ENCODE measurements around the gene TMEM179.

TMEM179 gene

GRCh38 chr14:104598910-104599273, 5.7 kb downstream of the TMEM179 start:
- DNase-seq (ENCODE audit: low spot score) = no peak

DNA sequence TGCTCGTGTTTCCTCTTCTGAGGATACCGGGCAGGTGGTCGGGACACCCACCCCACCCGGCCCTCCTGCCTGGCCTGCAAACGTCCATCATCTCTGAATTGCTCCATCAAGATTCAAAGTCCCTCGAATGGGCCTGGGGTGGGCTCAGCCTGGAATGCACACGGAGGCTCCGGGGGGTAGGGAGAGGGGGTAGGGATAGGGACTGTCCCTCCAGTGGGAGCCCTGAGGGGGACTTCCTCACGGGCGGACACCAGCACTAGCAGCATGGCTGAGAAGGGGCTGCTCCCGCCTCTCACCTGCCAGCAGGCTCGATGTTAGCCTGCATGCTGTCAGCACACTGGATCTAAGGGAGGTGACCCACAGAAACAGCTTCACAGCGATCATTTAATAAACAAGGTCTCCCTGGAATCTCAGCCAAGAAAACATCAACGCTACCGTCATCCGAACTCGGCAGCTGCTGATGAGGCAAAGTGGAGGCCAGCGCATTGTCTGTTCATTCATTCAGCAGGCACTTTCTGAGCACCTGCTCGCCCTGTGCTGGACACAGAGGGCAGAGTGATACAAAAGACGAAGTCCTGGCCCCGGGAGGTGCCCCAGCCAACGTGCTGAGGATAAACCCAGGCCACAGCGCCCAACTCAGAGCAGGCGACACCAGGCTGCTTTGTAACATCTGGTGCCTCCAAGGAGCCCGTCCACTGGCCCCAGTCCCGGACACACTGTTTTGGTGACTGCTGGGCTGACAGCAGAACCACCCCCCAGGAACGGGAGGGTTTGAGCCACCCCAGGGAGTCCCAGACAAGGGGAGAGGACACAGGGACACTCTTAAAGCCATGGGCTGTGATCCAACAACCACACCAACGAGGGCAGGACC, 6.3 kb downstream of the TMEM179 start:
- DNase-seq (ENCODE audit: low spot score) = no peak

GRCh38 chr14:104597576-104597975, 7.0 kb downstream of the TMEM179 start:
- no peak for DNase-seq (ENCODE audit: low spot score)

DNA sequence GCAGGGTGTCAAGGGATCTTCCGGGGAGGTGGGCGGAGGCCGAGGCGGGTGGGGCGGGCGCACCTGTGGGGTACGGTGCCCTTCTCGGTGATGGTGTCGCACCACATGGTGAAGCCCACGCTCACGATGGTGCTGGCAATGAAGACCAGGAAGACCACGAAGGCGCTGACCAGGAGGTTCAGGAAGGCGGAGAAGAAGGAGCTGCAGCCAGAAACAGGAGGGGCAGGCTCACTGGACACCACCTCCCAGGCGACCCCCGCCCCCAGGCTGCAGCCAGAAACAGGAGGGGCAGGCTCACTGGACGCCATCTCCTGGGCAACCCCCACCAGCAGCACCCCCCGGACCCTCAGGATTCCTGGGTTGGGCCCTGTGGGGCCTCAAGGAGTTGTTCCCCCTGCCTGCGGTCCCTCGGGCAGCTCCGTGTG, 7.6 kb downstream of the TMEM179 start:
- no peak for DNase-seq (ENCODE audit: low spot score)

GRCh38 chr14:104596451-104596918, 8.1 kb downstream of the TMEM179 start:
- no peak for DNase-seq (ENCODE audit: low spot score)

- DNase-seq (ENCODE audit: low spot score) = no peak
These were observed 8.6 kb downstream of the TMEM179 start for GRCh38 chr14:104595911-104596450.

DNA sequence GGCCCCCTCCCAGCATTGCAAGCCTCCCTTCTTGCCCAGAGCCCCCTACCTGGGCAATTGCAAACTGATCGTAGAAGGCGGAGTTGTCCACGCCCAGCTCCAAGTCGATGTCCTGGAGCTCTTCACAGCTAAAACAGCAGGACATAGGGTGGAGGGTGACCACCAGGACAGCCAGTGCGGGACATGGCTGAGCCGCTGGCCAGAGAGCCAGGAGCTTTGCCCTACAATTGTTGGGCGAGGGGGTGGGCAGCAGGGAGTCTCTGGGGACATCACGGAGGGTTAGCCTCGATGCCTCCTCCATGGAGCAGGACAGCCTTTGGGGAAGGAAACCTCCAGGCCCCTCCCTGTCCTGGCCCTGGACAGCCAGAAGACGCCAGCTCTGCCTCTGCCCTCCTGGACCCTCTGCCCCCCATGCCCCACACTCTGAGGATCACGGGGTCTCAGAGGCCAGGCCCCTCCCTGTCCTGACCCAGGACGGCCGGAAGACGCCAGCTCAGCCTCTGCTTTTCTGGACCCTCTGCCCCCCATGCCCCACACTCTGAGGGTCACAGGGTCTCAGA, 9.4 kb downstream of the TMEM179 start:
- no peak for DNase-seq (ENCODE audit: low spot score)

DNA sequence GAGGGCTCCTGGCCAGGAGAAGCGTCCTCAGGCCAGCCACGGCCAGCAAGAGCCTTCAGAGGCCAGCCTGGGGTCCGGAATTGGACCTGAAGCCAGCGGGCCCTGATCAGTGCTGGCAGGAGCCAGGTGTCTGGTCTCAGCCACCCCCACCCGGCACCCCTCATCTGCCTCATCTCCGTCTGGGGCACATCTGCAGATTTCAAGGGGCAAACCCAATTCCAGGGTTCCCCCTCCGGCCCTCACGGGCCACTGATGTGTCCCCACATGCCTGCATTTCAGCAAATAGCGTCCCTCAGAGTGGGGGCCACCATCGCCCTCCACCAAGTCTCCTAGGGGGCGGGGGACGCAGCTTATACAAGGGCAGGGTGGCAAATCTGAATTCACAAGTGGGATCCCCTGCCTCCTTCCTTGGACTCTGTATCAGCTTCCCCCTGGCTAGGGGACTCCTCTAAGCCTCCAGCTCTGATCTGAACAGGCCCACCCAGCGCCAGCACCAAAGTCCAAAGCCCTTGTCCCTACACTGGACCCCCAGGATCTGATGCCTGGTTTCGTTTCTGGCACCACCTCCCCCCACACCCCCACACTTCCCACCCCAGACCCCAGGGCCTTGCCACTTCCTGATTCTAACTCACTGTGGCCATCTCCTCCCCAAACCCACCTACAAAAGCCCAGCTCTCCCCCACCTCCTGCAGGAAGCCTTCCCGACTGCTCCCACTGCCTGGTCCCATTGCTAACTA, 10.1 kb downstream of the TMEM179 start:
- DNase-seq (ENCODE audit: low spot score) = no peak

DNA sequence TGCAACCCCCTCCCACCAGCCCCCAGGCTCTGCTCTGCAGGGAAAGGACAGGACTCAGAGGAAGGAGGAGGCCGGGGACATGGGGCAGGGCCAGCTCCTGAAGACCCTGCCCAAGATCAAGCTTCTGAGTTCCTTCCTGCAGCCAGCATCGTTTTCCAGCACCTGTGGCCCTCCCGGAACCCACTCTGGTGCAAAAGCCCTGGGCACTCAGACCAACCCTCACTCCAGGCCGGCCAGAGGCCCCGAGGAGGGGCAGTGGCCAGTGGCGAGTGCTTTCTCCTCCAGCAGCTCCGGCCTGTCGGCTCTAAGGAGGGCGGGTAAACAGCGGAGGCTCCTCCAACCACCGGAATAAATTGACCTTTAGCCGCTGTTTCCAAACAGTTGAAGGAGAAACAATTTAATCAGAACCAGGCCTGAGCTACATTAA, 10.8 kb downstream of the TMEM179 start:
- DNase-seq (ENCODE audit: low spot score) = no peak

DNA sequence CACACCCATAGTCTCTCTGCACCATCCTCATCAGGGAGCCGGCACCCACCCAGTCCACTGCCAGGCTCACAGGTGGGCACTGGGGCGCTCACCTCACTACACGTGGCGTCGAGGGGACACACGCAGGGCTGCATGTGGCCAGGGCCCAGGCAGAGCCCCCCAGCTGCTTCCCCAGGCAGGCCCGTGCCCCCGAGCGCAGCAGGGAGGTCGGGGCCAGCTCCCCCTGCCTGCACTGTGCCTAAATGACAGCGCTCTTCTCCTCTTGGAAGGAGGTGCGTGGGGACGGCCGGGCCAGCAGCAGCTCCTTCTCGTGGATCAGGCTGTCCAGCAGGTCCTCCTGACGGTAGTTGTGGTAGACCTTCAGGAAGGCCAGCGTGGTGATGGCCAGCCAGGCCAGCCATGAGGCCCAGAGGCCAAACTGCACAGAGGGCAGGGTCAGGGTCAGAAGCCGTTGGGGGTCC, 11.3 kb downstream of the TMEM179 start:
- no peak for DNase-seq (ENCODE audit: low spot score)

DNA sequence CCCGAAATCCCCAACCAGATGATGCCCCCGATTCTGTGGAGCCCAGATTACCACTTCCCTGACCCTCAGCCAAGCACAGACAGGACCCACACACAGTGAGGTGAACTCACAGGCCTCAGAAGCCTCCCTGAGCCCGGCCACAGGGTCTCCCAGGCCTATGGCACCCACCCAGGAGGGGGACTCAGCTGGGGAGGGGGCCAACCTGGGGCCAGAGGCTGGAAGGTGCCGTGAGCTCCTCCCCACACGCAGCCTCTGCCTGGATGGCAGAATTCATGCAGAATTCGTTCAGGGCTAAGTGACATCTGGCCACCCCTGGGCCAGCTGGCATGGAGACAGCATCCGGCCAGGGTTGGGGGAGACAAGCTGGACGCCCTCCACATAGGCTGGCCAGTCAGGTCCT, 11.8 kb downstream of the TMEM179 start:
- DNase-seq (ENCODE audit: low spot score) = no peak

DNA sequence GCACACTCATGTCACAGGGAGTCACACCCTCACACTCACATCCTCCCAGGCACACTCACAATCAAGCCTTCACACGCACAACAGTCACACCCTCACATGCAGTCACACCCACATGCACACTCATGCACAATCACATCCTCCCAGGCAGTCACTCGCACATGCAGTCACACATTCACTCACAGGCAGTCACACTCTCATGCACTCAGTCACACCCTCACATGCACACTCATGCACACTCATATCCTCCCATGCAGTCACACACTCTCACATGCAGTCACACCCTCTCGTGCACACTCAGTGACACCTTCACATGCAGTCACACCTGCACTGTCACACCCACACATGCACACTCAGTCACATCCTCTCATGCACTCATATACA, 12.3 kb downstream of the TMEM179 start:
- no peak for DNase-seq (ENCODE audit: low spot score)

DNA sequence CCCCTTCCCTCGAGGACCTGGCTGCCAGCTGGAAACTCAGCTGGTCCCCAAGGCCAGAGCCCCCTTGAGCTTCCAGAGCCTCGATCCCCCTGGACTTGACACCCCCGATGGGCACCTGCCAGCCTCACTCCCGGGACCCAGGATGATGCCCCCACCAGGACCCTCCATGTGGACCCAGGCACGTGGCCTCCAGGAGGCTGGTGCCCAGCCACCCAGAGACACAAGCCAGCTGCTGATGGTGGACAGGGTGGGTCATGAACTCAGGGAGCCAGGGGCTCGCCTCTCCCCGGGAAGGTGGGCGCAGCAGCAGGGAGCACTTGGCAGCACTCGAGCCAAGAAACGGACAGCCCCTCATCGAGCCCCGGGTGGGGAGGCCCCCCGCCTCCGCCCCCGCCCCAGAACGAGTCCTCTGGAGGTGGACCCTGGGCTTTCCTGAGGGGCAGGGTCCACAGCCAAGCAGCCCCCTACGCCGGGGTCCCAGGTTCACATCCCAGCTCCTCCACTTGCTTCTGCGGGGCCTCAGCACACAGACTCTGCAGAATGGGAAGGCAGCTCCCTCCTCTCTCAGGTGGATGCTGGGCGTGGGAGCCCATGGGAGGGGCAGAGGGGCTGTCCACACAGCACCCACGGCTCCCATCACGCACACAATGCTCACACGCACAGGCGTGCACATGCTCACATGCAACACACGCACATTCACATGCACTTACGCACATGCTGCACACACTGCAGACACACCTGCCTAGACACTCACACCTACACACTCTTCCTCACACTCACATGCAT, 12.9 kb downstream of the TMEM179 start:
- no peak for DNase-seq (ENCODE audit: low spot score)

- DNase-seq (ENCODE audit: low spot score) = no peak
These were observed 13.5 kb downstream of the TMEM179 start for GRCh38 chr14:104591031-104591430.

- DNase-seq (ENCODE audit: low spot score) = no peak
These were observed 14.2 kb downstream of the TMEM179 start for GRCh38 chr14:104590240-104590965.

GRCh38 chr14:104589338-104590195, 15.0 kb downstream of the TMEM179 start:
- no peak for DNase-seq (ENCODE audit: low spot score)

DNA sequence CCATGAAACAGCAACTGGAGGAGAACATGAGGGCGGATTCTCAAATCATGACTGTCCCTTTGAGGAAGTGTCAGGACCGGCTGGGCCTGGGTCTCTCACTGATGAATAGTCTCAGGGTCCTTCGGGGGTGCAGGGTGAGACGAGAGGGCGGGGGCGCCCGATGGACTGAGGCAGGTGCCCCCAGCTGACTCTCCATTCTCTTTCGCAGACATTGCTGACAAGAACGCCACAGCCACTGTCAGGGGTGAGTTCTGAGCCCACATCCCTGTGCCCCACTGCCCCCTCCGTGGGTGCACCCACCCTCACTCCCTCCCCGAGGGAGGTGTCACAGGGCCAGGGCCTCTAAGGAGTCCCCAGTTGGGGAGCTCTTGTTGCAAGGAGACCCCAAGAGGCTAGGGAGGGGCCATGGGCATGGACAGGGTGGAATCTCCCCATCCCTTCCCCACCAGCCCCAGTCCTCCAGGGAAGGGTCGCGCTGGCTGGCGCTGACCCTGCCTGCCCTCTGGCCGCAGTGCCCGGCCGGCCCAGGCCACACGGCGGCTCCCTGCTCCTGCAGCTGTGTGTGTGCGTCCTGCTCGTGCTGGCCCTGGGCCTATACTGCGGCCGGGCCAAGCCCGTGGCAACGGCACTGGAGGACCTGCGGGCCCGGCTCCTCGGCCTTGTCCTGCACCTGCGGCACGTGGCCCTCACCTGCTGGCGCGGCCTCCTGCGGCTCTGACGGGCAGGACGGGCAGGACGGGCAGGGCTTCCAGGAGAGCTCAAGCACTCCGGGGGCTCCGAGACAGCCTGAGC, 16.3 kb downstream of the TMEM179 start:
- DNase-seq (ENCODE audit: low spot score) = no peak

DNA sequence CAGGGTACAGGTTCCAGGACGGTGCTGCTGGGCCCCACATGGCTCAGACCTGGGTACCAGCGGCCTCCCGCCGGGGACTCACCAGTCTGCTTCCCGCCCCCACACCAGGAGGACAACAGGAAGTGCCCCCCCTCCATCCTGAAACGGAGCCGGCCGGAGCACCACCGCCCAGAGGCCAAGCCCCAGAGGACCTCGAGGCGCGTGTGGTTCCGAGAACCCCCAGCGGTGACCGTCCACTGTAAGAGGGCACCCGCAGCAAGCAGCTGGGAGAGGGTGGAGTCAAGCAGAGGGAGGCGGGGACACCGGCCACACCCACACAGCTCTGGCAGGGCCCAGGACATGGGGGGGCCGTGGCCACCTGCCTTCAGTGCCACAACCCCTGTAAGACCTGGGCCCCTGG, 16.9 kb downstream of the TMEM179 start:
- DNase-seq (ENCODE audit: low spot score) = no peak
